Choroid plexus epithelial cell (primary cell): ENCODE data around the gene PEA15.

Experiments used
- DNase-seq: peaks from one replicate; pipeline ENCODE4 v3.0.0-alpha.2; 2010; ENCODE audit warnings: low read depth
- H3K4me3 ChIP-seq: 2 replicates; pipeline ENCODE4 v1.5.1; 2011; ENCODE audit warnings: low read depth, mild to moderate bottlenecking, control low read depth, low read length, moderate library complexity
- TF ChIP-seq, protein P1 (sequence below): conservative IDR thresholded peaks from 2 replicates; pipeline ENCODE4 v1.5.1; 2011; ENCODE audit warnings: low read depth, mild to moderate bottlenecking, control low read depth, inconsistent platforms, low read length, moderate library complexity

Gene PEA15

GRCh38 chr1:160196143-160196542, 9.0 kb upstream of the PEA15 start:
- TF ChIP-seq, protein P1, sequence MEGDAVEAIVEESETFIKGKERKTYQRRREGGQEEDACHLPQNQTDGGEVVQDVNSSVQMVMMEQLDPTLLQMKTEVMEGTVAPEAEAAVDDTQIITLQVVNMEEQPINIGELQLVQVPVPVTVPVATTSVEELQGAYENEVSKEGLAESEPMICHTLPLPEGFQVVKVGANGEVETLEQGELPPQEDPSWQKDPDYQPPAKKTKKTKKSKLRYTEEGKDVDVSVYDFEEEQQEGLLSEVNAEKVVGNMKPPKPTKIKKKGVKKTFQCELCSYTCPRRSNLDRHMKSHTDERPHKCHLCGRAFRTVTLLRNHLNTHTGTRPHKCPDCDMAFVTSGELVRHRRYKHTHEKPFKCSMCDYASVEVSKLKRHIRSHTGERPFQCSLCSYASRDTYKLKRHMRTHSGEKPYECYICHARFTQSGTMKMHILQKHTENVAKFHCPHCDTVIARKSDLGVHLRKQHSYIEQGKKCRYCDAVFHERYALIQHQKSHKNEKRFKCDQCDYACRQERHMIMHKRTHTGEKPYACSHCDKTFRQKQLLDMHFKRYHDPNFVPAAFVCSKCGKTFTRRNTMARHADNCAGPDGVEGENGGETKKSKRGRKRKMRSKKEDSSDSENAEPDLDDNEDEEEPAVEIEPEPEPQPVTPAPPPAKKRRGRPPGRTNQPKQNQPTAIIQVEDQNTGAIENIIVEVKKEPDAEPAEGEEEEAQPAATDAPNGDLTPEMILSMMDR = no peak
- no peak overlapping the region for H3K4me3 ChIP-seq
- DNase-seq = no peak

- no peak for DNase-seq
- H3K4me3 ChIP-seq = no peak overlapping the region
- TF ChIP-seq, protein P1 = no peak
These were observed 8.0 kb upstream of the PEA15 start for GRCh38 chr1:160197231-160197630.

DNA sequence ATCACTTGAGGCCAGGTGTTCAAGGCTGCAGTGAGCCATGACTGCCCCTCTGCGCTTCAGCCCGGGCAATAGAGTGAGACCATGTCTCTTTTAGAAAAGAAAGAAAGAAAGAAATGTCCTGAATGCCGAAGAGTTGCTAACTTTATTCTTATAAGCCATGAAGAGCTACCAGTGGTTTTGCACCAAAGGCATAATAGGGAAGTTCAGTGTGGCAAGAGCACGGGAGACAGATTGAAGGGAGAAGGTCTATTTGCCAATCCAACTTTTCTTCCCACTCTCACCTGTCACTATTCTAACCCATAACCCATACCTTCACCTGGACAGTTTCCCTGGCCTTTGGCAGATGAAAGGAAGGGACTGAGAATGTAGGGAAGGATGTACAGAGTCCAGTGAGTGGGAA, 4.4 kb upstream of the PEA15 start:
- TF ChIP-seq, protein P1 = no peak
- no peak for DNase-seq
- no peak overlapping the region for H3K4me3 ChIP-seq

GRCh38 chr1:160204526-160205241, 500 bp upstream of the PEA15 start:
- TF ChIP-seq, protein P1 = no peak
- peak overlapping the region; percentile 96 for H3K4me3 ChIP-seq
- no peak for DNase-seq

DNA sequence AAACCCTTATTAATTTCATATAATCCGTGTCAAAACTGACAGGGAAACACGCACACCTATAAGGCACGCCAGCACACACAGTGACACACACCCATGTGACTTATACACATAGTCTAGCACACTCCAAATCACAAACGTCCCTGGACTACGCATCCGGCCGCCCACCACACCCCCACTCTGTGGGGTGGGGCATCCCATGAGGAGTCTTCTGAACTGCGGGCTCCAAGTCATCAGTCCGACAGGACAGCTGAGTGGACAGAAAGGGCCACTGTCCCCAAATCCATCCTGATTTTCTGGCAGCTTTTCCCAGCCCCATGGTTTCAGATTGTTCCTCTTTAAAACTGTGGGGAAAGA, 829 bp downstream of the PEA15 start:
- TF ChIP-seq, protein P1 = no peak
- peak overlapping the region; percentile 96 for H3K4me3 ChIP-seq
- DNase-seq = peak; percentile 52

- TF ChIP-seq, protein P1 = no peak
- DNase-seq = peak; percentile 94
- H3K4me3 ChIP-seq = peak overlapping the region; percentile 96
These were observed 1.4 kb downstream of the PEA15 start for GRCh38 chr1:160206421-160207117.
